Tibial nerve (tissue), 3 donors: Measurements from ENCODE around the gene CLTCL1.
"Not testable (repeated sequence)": the region's sequence is repeated elsewhere in the genome, so short reads cannot be mapped to it uniquely, and the experiment has no call there.

Experiments used
- EP300 ChIP-seq, 2 donors: sonication (generic); formaldehyde crosslinking; IDR thresholded peaks; one replicate each; pipeline ENCODE4 v1.6.1; 2017; ENCODE audit warnings: antibody characterized with exemption in 2 of 2, mild to moderate bottlenecking in 1 of 2
- POLR2A ChIP-seq, 2 donors: fragments of 450-650 bp; IDR thresholded peaks; one replicate each; pipeline ENCODE4 v1.6.1; 2017; ENCODE audit warnings: antibody characterized with exemption in 2 of 2, mild to moderate bottlenecking in 2 of 2, moderate library complexity in 2 of 2

- not testable (repeated sequence) for TF ChIP-seq POLR2A, EP300 (IDR thresholded peaks at IDR 0.05)
These were observed 135.4 kb downstream of the CLTCL1 start for GRCh38 chr22:19156109-19156508.
